K562 (cell line): Measurements from ENCODE around the gene PHETA2. TPM values are rescaled to one million over a fixed set of nuclear protein-coding genes. Genes with fewer than 3 reads are reported as not detected.

Source experiments
- ATAC-seq: fragments of 200-7000 bp; cut with Tn5 transposase; 3 replicates; pipeline ENCODE4 v1.9.1; 2020; ENCODE audit warnings: moderate library complexity
- BruUV-seq: library from RNA; stranded (reverse); fragments of 400-500 nt; replicated peaks from 2 replicates; lab custom pipeline; 2021; lab: Mats Ljungman, UMichigan
- CTCF ChIA-PET: fragments of 300-600 bp; formaldehyde crosslinking; extraction: SDS; loops from one replicate; lab custom pipeline; 2021; ENCODE audit warnings: low intra/inter-chr PET ratio; lab: Yijun Ruan, JAX
- POLR2A ChIA-PET: fragments of 300-600, 350-650 bp; sonication (Branson Sonifier 250); formaldehyde crosslinking; extraction: SDS; loops from one replicate; lab custom pipeline; 2021; ENCODE audit warnings: antibody characterized with exemption, inconsistent platforms; lab: Yijun Ruan, JAX
- DNase-seq, 4 experiments: peaks; one replicate each; pipeline versions ENCODE4 v3.0.0 to v3.0.0-alpha.2; 2011 to 2018; ENCODE audit warnings: low spot score in 3 of 4, mixed read lengths in 3 of 4; ENCODE audit errors: extremely low read depth in 1 of 4
- FAIRE-seq: peaks from 2 replicates; lab custom pipeline; 2011; peaks lifted over from hg19 to GRCh38; lab: Jason Lieb, UNC
- H2AFZ ChIP-seq: 2 replicates; pipeline ENCODE4 v1.6.0; 2011; ENCODE audit warnings: low read depth, low read length, control low read depth, inconsistent platforms
- H3K27ac ChIP-seq: fragments of 200-600 bp; 3 replicates; pipeline ENCODE4 v1.8.0; 2011; ENCODE audit warnings: low read depth, mild to moderate bottlenecking, control low read depth, inconsistent platforms, low read length, moderate library complexity, mixed read lengths; ENCODE audit errors: extremely low read depth
- H3K27me3 ChIP-seq, 2 experiments: fragments of 300-600 bp in 1 of 2; 2 replicates in 1 of 2; 3 replicates in 1 of 2; pipeline versions ENCODE4 v1.6.0 to v1.8.0; 2011; ENCODE audit warnings: inconsistent platforms in 2 of 2, low read length in 2 of 2, mild to moderate bottlenecking in 1 of 2, mixed read lengths in 1 of 2, moderate library complexity in 1 of 2; ENCODE audit not compliant: control insufficient read depth in 2 of 2, insufficient read depth in 2 of 2
- H3K36me3 ChIP-seq: fragments of 300-600 bp; 3 replicates; pipeline ENCODE4 v1.8.0; 2011; ENCODE audit warnings: mild to moderate bottlenecking, low read length, inconsistent platforms; ENCODE audit not compliant: control insufficient read depth, insufficient read depth
- H3K4me1 ChIP-seq, 2 experiments: fragments of 200-600 bp in 1 of 2; replicated peaks in 1 of 2; 2 replicates in 1 of 2; 3 replicates in 1 of 2; pipeline versions ENCODE4 v1.5.1 to v1.8.0; 2011; ENCODE audit warnings: inconsistent platforms in 2 of 2, low read length in 2 of 2, mild to moderate bottlenecking in 1 of 2, mixed read lengths in 1 of 2, moderate library complexity in 1 of 2; ENCODE audit not compliant: control insufficient read depth in 2 of 2, insufficient read depth in 2 of 2
- H3K4me2 ChIP-seq: 2 replicates; pipeline ENCODE4 v1.6.1; 2011; ENCODE audit warnings: low read length, control low read depth, inconsistent platforms, mixed read lengths; ENCODE audit not compliant: insufficient read depth
- H3K4me3 ChIP-seq: fragments of 200-600 bp; sonication (generic), shearing (Covaris generic); 2 replicates; pipeline ENCODE4 v1.5.1; 2016; ENCODE audit warnings: control low read depth, inconsistent platforms
- H3K79me2 ChIP-seq: fragments of 200-600 bp; 3 replicates; pipeline ENCODE4 v1.8.0; 2011; ENCODE audit warnings: low read length, inconsistent platforms; ENCODE audit not compliant: control insufficient read depth, insufficient read depth
- H3K9ac ChIP-seq, 2 experiments: 2 replicates each; pipeline versions ENCODE4 v1.6.0 to v1.6.1; 2011; ENCODE audit warnings: low read depth in 2 of 2, low read length in 2 of 2, control low read depth in 1 of 2, inconsistent platforms in 1 of 2, mild to moderate bottlenecking in 1 of 2, mixed read lengths in 1 of 2; ENCODE audit not compliant: insufficient read depth in 1 of 2
- H3K9me1 ChIP-seq: one replicate; pipeline ENCODE4 v1.6.0; 2011; ENCODE audit warnings: inconsistent platforms, mild to moderate bottlenecking, low read length, moderate library complexity; ENCODE audit not compliant: control insufficient read depth, insufficient read depth
- H3K9me3 ChIP-seq: replicated peaks from 2 replicates; pipeline ENCODE4 v1.5.1; 2011; ENCODE audit warnings: low read depth, low read length, inconsistent platforms; ENCODE audit not compliant: control insufficient read depth, insufficient read depth
- H4K20me1 ChIP-seq: replicated peaks from 2 replicates; pipeline ENCODE4 v1.6.1; 2011; ENCODE audit warnings: low read length, inconsistent platforms, mixed read lengths; ENCODE audit not compliant: control insufficient read depth, insufficient read depth
- BHLHE40 ChIP-seq: IDR thresholded peaks from 2 replicates; pipeline ENCODE4 v1.6.1; 2011; ENCODE audit warnings: low read length, improper control_type of control experiment
- CCNT2 ChIP-seq: IDR thresholded peaks from 2 replicates; pipeline ENCODE4 v1.6.1; 2011; ENCODE audit warnings: borderline replicate concordance, low read depth, mild to moderate bottlenecking, moderate library complexity, mixed read lengths, low read length; ENCODE audit not compliant: insufficient read length; ENCODE audit errors: extremely low read depth
- JUND ChIP-seq, 2 experiments: IDR thresholded peaks; 2 replicates in 1 of 2; 3 replicates in 1 of 2; pipeline ENCODE4 v1.6.1; 2011; ENCODE audit warnings: borderline replicate concordance in 2 of 2, low read depth in 2 of 2, low read length in 2 of 2, improper control_type of control experiment in 1 of 2, missing biosample characterization in 1 of 2, missing genetic modification characterization in 1 of 2, missing genetic modification reagents in 1 of 2
- SUPT5H ChIP-seq: fragments of 450-650 bp; IDR thresholded peaks from 2 replicates; pipeline ENCODE4 v1.6.1; 2016
- WGBS: fragments of 100-300 bp; shearing (Covaris generic); methylation state at CpG from one replicate; pipeline ENCODE4 v1.1.6; 2016; ENCODE audit warnings: low coverage, mixed read lengths; ENCODE audit not compliant: insufficient coverage; ENCODE audit errors: missing lambda C conversion rate; 5-methylcytosine and 5-hydroxymethylcytosine counted together
- in situ Hi-C: fragments of 300-500 bp; cut with MboI; formaldehyde crosslinking; loops from 4 replicates; pipeline ENCODE4 v1.15.0; 2018; ENCODE audit warnings: inconsistent platforms, mixed read lengths
- intact Hi-C: fragments of 100-400 bp; cut with micrococcal nuclease; formaldehyde crosslinking; loops from 2 replicates; pipeline ENCODE4 v1.14.2; 2022
- polyA plus RNA-seq, 8 experiments: library from polyadenylated mRNA; depleted of rRNA in 4 of 8; stranded (reverse) in 5 of 8; unstranded in 3 of 8; fragments of >200 nt; fragmentation: Nextera tagmentation in 2 of 8; fragmentation: Illumina TruSeq in 1 of 8; extraction: Ambion mirVana in 2 of 8; extraction: Trizol in 1 of 8; gene quantifications; 2 replicates each; pipeline versions ENCODE4 v1.2.1 to v1.2.3, GENCODE V29; 2011 to 2014; ENCODE audit warnings: inconsistent platforms in 1 of 8, missing spikeins in 1 of 8
- total RNA-seq, 7 experiments: library from RNA; depleted of rRNA in 6 of 7; stranded (reverse); fragments of >200 nt in 6 of 7; fragmentation: Illumina TruSeq in 2 of 7; extraction: Trizol in 2 of 7; gene quantifications; 2 replicates each; pipeline versions ENCODE4 v1.2.1 to v1.2.3, GENCODE V29; 2011 to 2021; ENCODE audit warnings: low replicate concordance in 1 of 7
- TF ChIP-seq, protein P1 (sequence below): fragments of 450-650 bp; formaldehyde crosslinking; IDR thresholded peaks from 2 replicates; pipeline ENCODE4 v1.4.0; 2020; ENCODE audit warnings: mild to moderate bottlenecking, moderate library complexity
- TF ChIP-seq, protein P2 (sequence below): fragments of 450-650 bp; conservative IDR thresholded peaks from 2 replicates; pipeline ENCODE4 v1.6.1; 2016; ENCODE audit warnings: missing genetic modification characterization, low read depth, mild to moderate bottlenecking, control low read depth, missing compliant biosample characterization
- TF ChIP-seq, protein P3 (sequence below): fragments of 250-450 bp; sonication (Bioruptor Pico); IDR thresholded peaks from 2 replicates; pipeline ENCODE4 v1.9.0; 2021; ENCODE audit warnings: mild to moderate bottlenecking

The PHETA2 gene
- total and polyA plus RNA-seq, 9 of the 15 experiments (the other 6 are each of a cell fraction or from before 2014, with no cell fraction given): 0.07 to 0.22 (median 0.08) TPM; not detected in 5

DNA sequence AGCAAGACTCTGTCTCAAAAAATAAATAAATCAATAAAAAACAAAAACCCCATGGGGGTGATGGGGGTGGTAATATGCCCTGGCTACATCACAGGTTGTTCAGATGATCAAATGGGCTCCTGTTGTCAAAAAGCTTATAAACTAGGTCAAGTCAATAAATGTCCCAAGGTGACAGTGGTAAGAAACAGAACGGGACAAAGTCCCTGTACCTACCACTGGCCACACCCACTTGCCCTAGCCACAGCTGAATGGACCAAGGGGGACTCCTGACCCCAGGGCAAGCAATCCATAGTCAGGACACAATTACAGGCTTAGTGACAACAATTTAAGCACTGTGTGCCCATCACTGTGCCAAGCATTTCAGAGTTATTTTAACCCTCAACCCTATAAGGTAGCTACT is 9.4 kb upstream of the PHETA2 start:
- no peaks in the 10 kb centered on the region for H4K20me1 ChIP-seq
- no peak for DNase-seq
- H3K27ac ChIP-seq: no peak overlapping the region
- ChIA-PET CTCF (no interaction called here), POLR2A (no interaction called here)
- TF ChIP-seq, protein P1, sequence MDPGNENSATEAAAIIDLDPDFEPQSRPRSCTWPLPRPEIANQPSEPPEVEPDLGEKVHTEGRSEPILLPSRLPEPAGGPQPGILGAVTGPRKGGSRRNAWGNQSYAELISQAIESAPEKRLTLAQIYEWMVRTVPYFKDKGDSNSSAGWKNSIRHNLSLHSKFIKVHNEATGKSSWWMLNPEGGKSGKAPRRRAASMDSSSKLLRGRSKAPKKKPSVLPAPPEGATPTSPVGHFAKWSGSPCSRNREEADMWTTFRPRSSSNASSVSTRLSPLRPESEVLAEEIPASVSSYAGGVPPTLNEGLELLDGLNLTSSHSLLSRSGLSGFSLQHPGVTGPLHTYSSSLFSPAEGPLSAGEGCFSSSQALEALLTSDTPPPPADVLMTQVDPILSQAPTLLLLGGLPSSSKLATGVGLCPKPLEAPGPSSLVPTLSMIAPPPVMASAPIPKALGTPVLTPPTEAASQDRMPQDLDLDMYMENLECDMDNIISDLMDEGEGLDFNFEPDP (CRISPR knock-in tag): no peak
- TF ChIP-seq BHLHE40: no peak
- TF ChIP-seq, protein P2, sequence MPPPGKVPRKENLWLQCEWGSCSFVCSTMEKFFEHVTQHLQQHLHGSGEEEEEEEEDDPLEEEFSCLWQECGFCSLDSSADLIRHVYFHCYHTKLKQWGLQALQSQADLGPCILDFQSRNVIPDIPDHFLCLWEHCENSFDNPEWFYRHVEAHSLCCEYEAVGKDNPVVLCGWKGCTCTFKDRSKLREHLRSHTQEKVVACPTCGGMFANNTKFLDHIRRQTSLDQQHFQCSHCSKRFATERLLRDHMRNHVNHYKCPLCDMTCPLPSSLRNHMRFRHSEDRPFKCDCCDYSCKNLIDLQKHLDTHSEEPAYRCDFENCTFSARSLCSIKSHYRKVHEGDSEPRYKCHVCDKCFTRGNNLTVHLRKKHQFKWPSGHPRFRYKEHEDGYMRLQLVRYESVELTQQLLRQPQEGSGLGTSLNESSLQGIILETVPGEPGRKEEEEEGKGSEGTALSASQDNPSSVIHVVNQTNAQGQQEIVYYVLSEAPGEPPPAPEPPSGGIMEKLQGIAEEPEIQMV (tag): no peak
- no peak for TF ChIP-seq CCNT2
- no peak for TF ChIP-seq SUPT5H
- TF ChIP-seq, protein P3, sequence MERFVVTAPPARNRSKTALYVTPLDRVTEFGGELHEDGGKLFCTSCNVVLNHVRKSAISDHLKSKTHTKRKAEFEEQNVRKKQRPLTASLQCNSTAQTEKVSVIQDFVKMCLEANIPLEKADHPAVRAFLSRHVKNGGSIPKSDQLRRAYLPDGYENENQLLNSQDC: no peak
- TF ChIP-seq JUND (IDR thresholded peaks at IDR 0.05; ENCODE audit: borderline replicate concordance, low read depth, low read length): no peak
- TF ChIP-seq JUND (tag; IDR thresholded peaks at IDR 0.05; ENCODE audit: borderline replicate concordance, low read depth, low read length): no peak
- no peak for ATAC-seq
- FAIRE-seq: no peak
- H3K4me2 ChIP-seq: no peak overlapping the region
- in situ Hi-C loops (no loop called here), intact Hi-C loops (no loop called here)
- H3K79me2 ChIP-seq: peaks cover 12% of the 10 kb centered on the region
- H2AFZ ChIP-seq: no peak overlapping the region
- 100% methylated on average over 1 of the region's 1 CpG for WGBS
- no peak overlapping the region for H3K9ac ChIP-seq
- peaks cover 2% of the 10 kb centered on the region for H3K9me1 ChIP-seq
- BruUV-seq: no TSS peak
- H3K9me3 ChIP-seq: no peaks in the 10 kb centered on the region; the same call in 1 of the 2 replicates
- peaks cover 61% of the 10 kb centered on the region; the same call in 2 of the 3 replicates for H3K36me3 ChIP-seq
- no peaks in the 10 kb centered on the region for H3K27me3 ChIP-seq
- H3K4me1 ChIP-seq: peaks cover 9 to 12% of the 10 kb centered on the region in 2 experiments; a peak in 3 of 5 replicates
- no peak overlapping the region for H3K4me3 ChIP-seq
